ENCODE data around the gene FSTL4.

- TF ChIP-seq CTCF (conservative IDR thresholded peaks at IDR 0.05; ENCODE audit: low read length) = no peak
- no peak for TF ChIP-seq EZH2phosphoT487 (IDR thresholded peaks at IDR 0.05; ENCODE audit: borderline replicate concordance, low read depth, low read length)
These were observed 250.4 kb downstream of the FSTL4 start for GRCh38 chr5:133361922-133362321.
